Right kidney (tissue), 1 donor: ENCODE data around the gene GJB1.

Experiments used
- DNase-seq: peaks from one replicate; pipeline ENCODE4 v3.0.0-alpha.2; 2016

GJB1 gene

GRCh38 chrX:71214604-71215337 lies 8.3 kb upstream of the GJB1 start:
- peak; percentile 30 for DNase-seq

GRCh38 chrX:71215338-71215912 lies 7.6 kb upstream of the GJB1 start:
- peak; percentile 33 for DNase-seq

- no peak for DNase-seq
Observed at GRCh38 chrX:71216485-71216884, 6.5 kb upstream of the GJB1 start.

- no peak for DNase-seq
Observed at GRCh38 chrX:71217298-71217697, 5.7 kb upstream of the GJB1 start.

- DNase-seq = no peak
Observed at GRCh38 chrX:71221145-71221544, 1.9 kb upstream of the GJB1 start.

GRCh38 chrX:71224098-71224708 lies 1.2 kb downstream of the GJB1 start:
- DNase-seq = no peak

- no peak for DNase-seq
Observed at GRCh38 chrX:71225009-71225408, 2.0 kb downstream of the GJB1 start.

GRCh38 chrX:71225676-71226075 lies 2.7 kb downstream of the GJB1 start:
- no peak for DNase-seq

GRCh38 chrX:71227370-71228062 lies 4.5 kb downstream of the GJB1 start:
- DNase-seq = no peak

- no peak for DNase-seq
Observed at GRCh38 chrX:71228063-71228642, 5.1 kb downstream of the GJB1 start.

- no peak for DNase-seq
Observed at GRCh38 chrX:71235482-71235881, 12.5 kb downstream of the GJB1 start.

- DNase-seq = no peak
Observed at GRCh38 chrX:71236836-71237235, 13.8 kb downstream of the GJB1 start.

GRCh38 chrX:71239781-71240180 lies 16.8 kb downstream of the GJB1 start:
- DNase-seq = no peak

- no peak for DNase-seq
Observed at GRCh38 chrX:71241301-71241700, 18.3 kb downstream of the GJB1 start.

GRCh38 chrX:71244359-71245128 lies 21.5 kb downstream of the GJB1 start:
- no peak for DNase-seq

GRCh38 chrX:71245159-71245558 lies 22.1 kb downstream of the GJB1 start:
- no peak for DNase-seq

- no peak for DNase-seq
Observed at GRCh38 chrX:71250841-71251240, 27.8 kb downstream of the GJB1 start.

GRCh38 chrX:71251466-71251973 lies 28.5 kb downstream of the GJB1 start:
- DNase-seq = no peak

GRCh38 chrX:71252221-71252620 lies 29.2 kb downstream of the GJB1 start:
- DNase-seq = no peak

- no peak for DNase-seq
Observed at GRCh38 chrX:71253253-71254091, 30.4 kb downstream of the GJB1 start.
